Gastroesophageal sphincter (tissue), 3 donors: ENCODE measurements around the gene TSFM.

Experiments used
- CTCF ChIP-seq, 4 experiments: fragments of 200-600 bp in 2 of 4; fragments of 450-650 bp in 2 of 4; sonication (generic) in 1 of 4; IDR thresholded peaks; one replicate each; pipeline ENCODE4 v1.5.1; 2017 to 2019; ENCODE audit warnings: antibody characterized with exemption in 4 of 4, mild to moderate bottlenecking in 2 of 4, moderate library complexity in 2 of 4
- POLR2A ChIP-seq, 2 donors: fragments of 450-650 bp; IDR thresholded peaks; one replicate each; pipeline ENCODE4 v1.6.1; 2017; ENCODE audit warnings: antibody characterized with exemption in 2 of 2, mild to moderate bottlenecking in 2 of 2, moderate library complexity in 1 of 2

DNA sequence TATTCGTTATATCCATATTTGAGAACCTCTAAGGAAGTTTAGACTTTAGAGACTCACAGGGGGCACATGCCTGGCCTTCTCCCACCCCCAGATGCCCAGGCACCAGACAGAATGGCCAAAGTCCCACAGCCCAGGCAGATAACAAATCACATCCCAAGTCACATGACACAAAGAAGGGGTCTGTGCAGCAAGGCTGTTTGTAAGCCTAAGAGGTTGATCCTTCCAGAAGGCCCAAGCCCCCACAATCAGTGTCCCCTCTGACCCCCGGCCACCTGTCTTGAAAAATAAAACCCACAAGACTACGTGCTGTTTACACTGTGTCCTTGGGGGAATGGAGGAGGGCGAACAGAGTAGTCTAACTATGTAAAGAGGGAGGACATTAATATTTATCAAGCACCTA lies 58.9 kb downstream of the TSFM start:
- TF ChIP-seq CTCF (IDR thresholded peaks at IDR 0.05): no peak
- TF ChIP-seq POLR2A (IDR thresholded peaks at IDR 0.05): no peak
